ENCODE measurements around the gene SGCD. TPM values are rescaled to one million over a fixed set of nuclear protein-coding genes. Genes with fewer than 3 reads are reported as not detected.
A peak's percentile ranks its signal among the peaks of the same experiment; 100 is the strongest.

Gene SGCD
- total and polyA plus RNA-seq, 10 donors = 0.26 to 5.3 (median 1.3) TPM

GRCh38 chr5:156328161-156328560 is 1.2 kb downstream of the SGCD start:
- no peaks in the 10 kb centered on the region for H3K36me3 ChIP-seq
- H3K9me3 ChIP-seq = no peaks in the 10 kb centered on the region
- TF ChIP-seq POLR2A (IDR thresholded peaks at IDR 0.05) (no peak), POLR2AphosphoS5 (IDR thresholded peaks at IDR 0.05) (no peak), CTCF (IDR thresholded peaks at IDR 0.05 in 8 of 11, conservative IDR thresholded peaks at IDR 0.05 in 3 of 11) (no peak)
- WGBS, 5 donors = 79 to 86% (median 80%) methylated on average over 3 of the region's 3 CpGs
- no peak for DNase-seq
- peaks cover 0 to 5% (median 0%) of the 10 kb centered on the region in 7 donors for H3K27me3 ChIP-seq (replicated peaks in 1 of 7)
- intact Hi-C loops (cut with DNase I; ENCODE audit: low total_unique reads) = no loop called here
- no peaks in the 10 kb centered on the region for H3K4me1 ChIP-seq
- no peak overlapping the region for H3K27ac ChIP-seq
- peak overlapping the region in 1 of 8 donors; percentile 30 for H3K4me3 ChIP-seq

GRCh38 chr5:156328766-156329165 is 1.8 kb downstream of the SGCD start:
- Histone ChIP-seq H3K36me3 (no peaks in the 10 kb centered on the region), H3K9me3 (no peaks in the 10 kb centered on the region), H3K4me1 (no peaks in the 10 kb centered on the region), H3K27me3 (replicated peaks in 1 of 7) (peaks cover 0 to 5% (median 0%) of the 10 kb centered on the region in 7 donors), H3K4me3 (no peak overlapping the region), H3K27ac (no peak overlapping the region)
- intact Hi-C loops (cut with DNase I; ENCODE audit: low total_unique reads) = no loop called here
- TF ChIP-seq POLR2A (IDR thresholded peaks at IDR 0.05) = no peak
- TF ChIP-seq POLR2AphosphoS5 (IDR thresholded peaks at IDR 0.05) = no peak
- TF ChIP-seq CTCF (IDR thresholded peaks at IDR 0.05 in 8 of 11, conservative IDR thresholded peaks at IDR 0.05 in 3 of 11) = no peak
- 76 to 86% (median 82%) methylated on average over 6 of the region's 6 CpGs for WGBS, 5 donors
- no peak for DNase-seq

GRCh38 chr5:156329171-156329611 is 2.2 kb downstream of the SGCD start:
- peaks cover 0 to 5% (median 0%) of the 10 kb centered on the region in 7 donors for H3K27me3 ChIP-seq (replicated peaks in 1 of 7)
- H3K9me3 ChIP-seq = no peaks in the 10 kb centered on the region
- no peak for DNase-seq
- H3K4me3 ChIP-seq = no peak overlapping the region
- H3K27ac ChIP-seq = no peak overlapping the region
- H3K4me1 ChIP-seq = no peaks in the 10 kb centered on the region
- H3K36me3 ChIP-seq = no peaks in the 10 kb centered on the region
- TF ChIP-seq CTCF (IDR thresholded peaks at IDR 0.05 in 8 of 11, conservative IDR thresholded peaks at IDR 0.05 in 3 of 11) (no peak), POLR2A (IDR thresholded peaks at IDR 0.05) (no peak), POLR2AphosphoS5 (IDR thresholded peaks at IDR 0.05) (no peak)
- WGBS, 5 donors = 91 to 95% (median 93%) methylated on average over 3 of the region's 3 CpGs
- intact Hi-C loops (cut with DNase I; ENCODE audit: low total_unique reads) = no loop called here

- Histone ChIP-seq H3K9me3 (no peaks in the 10 kb centered on the region), H3K36me3 (no peaks in the 10 kb centered on the region), H3K4me3 (no peak overlapping the region), H3K27ac (no peak overlapping the region), H3K4me1 (no peaks in the 10 kb centered on the region), H3K27me3 (replicated peaks in 1 of 7) (peaks cover 0 to 5% (median 0%) of the 10 kb centered on the region in 7 donors)
- WGBS, 5 donors = 77 to 87% (median 78%) methylated on average over 7 of the region's 7 CpGs
- no peak for DNase-seq
- no peak for TF ChIP-seq POLR2AphosphoS5 (IDR thresholded peaks at IDR 0.05)
- no peak for TF ChIP-seq POLR2A (IDR thresholded peaks at IDR 0.05)
- no peak for TF ChIP-seq CTCF (IDR thresholded peaks at IDR 0.05 in 8 of 11, conservative IDR thresholded peaks at IDR 0.05 in 3 of 11)
- intact Hi-C loops (cut with DNase I; ENCODE audit: low total_unique reads) = no loop called here
Observed at GRCh38 chr5:156330141-156330870, 3.3 kb downstream of the SGCD start.

Measured in spleen (tissue), 11 donors.